Right ventricle myocardium superior (tissue), 1 donor: Measurements from ENCODE around the gene C14orf93. TPM values are rescaled to one million over a fixed set of nuclear protein-coding genes. Genes with fewer than 3 reads are reported as not detected.

Source experiments
- ATAC-seq: fragments of 200-7000 bp; cut with Tn5 transposase; one replicate; pipeline ENCODE4 v1.9.1; 2020; ENCODE audit warnings: mild to moderate bottlenecking; ENCODE audit not compliant: poor library complexity
- DNase-seq: peaks from one replicate; pipeline ENCODE4 v3.0.0-alpha.2; 2020
- intact Hi-C: fragments of 100-400 bp; cut with DNase I; formaldehyde crosslinking; loops from one replicate; pipeline ENCODE4 v1.11.2; 2022
- long read RNA-seq: library from polyadenylated mRNA; unstranded; transcript quantifications from one replicate; pipeline ENCODE4 v2.0.0, GENCODE V29; 2021
- total RNA-seq: library from RNA; stranded (reverse); fragmentation: NEBNext Ultra II Directional; extraction: Animal tissue kit (Norgen Biotek cat#: 25700); gene quantifications from one replicate; pipeline ENCODE4 v1.2.1, GENCODE V29; 2021
- donor health status: DM: no; HTN: yes; CAD: no; lungs with severe emphysema.

The C14orf93 gene, protein sequence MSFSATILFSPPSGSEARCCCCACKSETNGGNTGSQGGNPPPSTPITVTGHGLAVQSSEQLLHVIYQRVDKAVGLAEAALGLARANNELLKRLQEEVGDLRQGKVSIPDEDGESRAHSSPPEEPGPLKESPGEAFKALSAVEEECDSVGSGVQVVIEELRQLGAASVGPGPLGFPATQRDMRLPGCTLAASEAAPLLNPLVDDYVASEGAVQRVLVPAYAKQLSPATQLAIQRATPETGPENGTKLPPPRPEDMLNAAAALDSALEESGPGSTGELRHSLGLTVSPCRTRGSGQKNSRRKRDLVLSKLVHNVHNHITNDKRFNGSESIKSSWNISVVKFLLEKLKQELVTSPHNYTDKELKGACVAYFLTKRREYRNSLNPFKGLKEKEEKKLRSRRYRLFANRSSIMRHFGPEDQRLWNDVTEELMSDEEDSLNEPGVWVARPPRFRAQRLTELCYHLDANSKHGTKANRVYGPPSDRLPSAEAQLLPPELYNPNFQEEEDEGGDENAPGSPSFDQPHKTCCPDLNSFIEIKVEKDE
- 5.5 TPM for total RNA-seq
- long read RNA-seq, partial matches to known transcripts = 1 of 10 reads
- long read RNA-seq, other reads (novel, unspliced or antisense) = 5 of 10 reads

DNA sequence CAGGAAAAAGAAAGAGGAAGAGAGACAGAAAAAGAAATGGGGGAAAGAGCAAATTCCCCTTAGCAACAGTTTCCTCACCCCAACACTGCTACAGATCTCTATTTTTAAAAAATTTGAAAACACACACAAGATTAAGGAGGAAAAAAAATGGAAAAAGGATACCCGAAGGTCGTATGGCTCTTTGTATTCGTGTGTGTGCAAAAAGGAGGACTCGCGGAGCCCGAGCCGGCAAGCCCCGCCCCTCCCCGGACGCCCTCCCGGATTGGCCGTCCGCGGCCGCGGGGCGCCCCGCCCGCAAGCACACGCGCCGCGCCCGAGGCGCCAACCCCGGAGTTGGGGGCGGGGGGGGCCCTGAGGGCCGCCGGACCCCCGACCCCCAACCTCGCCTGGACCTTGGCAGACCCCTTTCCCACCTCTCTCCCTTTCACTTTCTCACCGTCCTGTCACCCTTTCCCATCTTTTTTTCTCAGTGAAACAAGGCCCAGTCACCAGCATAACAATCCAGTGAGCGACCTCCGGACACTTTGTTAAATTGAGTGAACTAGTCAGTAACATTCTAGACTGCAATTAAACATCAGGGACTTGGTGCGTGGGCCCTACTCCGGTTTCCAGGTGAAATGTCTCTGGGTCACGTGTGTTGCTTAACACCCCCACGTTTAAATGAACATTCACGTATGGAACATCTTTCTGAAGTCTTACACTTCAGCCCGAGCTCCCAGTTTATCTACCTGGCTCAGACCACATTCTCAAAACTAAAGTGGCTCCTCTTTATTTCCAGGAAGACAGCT is at the start of gene C14orf93:
C14orf93 (minus strand) TSS at position 205 of the 788 bp plus-strand sequence. CDS start 11,120 bp downstream, outside the sequence.
- DNase-seq (peak; percentile 91), ATAC-seq (peak; percentile 67)
- intact Hi-C loops = no loop called here

DNA sequence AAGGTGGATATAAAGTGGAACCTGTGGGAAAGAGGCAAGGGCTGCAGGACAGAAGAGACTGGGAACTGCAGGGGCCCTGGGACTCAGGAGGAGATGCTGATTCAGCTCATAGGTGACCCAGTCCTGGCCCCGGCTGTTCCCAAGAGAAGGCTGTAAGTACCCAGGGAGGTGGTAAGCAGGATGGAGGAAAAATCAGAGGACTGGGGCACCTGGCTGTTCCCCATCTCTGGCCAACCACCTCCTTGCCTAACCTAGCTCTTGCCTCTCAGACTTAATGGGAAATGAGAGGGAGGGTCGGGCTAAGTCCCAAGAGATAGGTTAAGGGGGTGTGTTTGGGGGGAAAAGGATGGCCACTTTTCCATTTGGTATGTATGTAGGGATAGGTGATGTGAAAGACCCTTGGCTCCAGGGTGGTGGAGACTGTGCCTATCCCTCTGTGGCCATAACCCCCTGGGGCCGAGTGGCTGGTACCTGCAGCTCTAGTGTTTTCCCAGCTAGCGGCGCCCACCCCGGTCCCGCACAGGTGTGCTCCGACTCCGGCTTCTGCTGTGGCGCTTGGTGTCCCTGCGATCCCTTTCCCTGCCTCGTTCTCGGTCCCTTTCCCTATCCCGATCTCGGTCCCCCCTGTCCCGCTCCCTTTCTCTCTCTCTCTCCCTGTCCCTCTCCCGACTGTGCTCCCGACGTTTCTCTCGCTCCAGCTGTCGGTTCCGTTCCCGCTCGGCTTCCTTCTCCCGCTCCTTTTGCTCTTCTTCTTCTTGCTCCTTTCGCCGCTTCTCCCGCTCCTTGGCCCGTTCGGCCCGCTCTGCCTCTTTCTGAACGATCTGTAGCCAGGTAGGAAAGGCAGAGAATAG is 48.9 kb upstream of the C14orf93 start:
- no peak for DNase-seq
- ATAC-seq = no peak
- intact Hi-C loops = loop anchor here (2.0 kb wide), 1 partner anchor 72 kb away; no protein-coding TSS in a partner anchor

DNA sequence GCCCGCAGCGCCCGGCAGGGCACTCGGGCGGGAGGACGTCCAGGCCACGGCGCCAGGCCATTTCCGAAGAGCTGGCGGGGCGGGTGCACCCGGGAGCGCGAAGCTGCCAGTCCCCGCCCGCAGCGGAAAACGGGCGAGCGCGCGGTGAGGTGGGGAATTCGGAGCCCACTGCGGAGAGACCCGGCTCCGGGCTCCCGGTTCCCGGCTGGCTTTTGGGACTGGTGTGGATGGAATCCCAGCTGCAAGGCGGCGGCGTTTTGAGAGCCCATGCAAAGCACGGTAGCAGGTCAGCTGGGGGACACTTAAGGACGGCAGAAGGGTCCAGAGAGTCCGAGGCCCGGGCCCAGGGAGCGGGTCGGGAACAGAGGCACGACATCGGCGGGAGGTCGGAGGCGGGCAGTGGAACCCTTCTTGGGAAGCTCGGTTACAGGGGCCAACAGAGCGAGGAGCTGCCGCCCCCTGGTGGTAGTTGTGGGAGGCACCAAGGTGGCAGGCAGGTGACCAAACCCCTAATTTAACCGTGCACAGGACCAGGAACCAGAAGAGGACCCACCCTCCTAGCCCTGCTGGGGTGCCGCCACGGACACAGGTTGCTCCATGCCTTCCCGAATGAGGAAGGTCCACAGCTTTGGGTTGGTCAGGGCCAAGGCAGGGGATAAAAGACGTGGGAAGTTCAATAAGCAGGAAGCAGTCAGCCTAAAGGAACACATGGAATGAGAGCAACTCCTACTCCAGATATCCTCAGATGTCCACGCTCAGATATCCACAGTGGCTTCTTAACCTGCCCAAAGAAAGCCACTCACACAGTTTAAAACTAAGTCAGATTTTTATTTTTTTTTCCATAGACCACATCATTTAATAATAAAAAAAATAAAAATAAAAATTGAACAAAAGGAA is 48.1 kb upstream of the C14orf93 start:
- intact Hi-C loops = loop anchor here (2.0 kb wide), 1 partner anchor 71 kb away; no protein-coding TSS in a partner anchor
- peak; percentile 86 for ATAC-seq
- peak; percentile 90 for DNase-seq

DNA sequence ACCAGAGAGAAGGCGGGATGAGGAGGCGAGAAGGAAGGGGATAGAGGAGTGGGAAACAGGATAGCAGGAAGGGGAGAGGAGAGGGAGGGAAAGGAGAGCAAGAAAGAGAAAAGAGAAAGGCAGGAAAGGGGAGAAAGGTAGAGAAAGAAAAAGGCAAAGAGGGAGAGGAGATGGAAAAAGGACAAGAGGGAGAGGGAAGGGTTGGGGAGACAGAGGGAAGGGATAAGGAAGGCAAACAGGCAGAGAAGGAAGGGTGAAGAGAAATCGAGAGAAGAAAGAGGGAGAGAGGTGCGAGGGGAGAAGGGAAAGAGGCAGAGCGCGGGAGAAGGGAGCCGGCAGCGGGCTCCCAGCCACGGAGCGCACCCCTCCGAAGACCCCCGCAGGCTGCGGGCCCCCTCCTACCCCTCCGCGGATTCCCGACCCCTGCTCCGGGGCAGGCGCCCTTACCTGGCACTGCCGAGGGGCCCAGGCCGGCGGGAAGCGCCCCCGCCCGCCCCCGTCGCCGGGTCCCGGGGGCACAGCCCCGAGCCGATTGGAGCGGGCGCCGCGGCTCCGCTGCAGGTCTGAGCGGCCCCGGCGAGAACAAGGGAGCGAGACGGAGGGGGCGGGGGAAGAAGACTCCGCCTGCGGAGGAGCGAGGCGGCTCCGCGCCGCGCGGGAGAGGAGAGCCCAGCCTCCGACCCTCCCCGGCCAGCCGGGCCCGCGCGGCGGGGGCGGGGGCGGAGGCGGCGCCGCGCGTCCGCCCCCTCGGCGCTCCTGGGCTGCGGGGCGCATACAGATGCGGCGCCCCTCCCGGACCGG is 47.2 kb upstream of the C14orf93 start, which contains the start of gene CDH24:
CDH24 (minus strand) TSS at position 565 of the 801 bp plus-strand sequence. CDS start 1,787 bp downstream, outside the sequence.
- intact Hi-C loops = no loop called here
- ATAC-seq (peak; percentile 63), DNase-seq (peak; percentile 77)

DNA sequence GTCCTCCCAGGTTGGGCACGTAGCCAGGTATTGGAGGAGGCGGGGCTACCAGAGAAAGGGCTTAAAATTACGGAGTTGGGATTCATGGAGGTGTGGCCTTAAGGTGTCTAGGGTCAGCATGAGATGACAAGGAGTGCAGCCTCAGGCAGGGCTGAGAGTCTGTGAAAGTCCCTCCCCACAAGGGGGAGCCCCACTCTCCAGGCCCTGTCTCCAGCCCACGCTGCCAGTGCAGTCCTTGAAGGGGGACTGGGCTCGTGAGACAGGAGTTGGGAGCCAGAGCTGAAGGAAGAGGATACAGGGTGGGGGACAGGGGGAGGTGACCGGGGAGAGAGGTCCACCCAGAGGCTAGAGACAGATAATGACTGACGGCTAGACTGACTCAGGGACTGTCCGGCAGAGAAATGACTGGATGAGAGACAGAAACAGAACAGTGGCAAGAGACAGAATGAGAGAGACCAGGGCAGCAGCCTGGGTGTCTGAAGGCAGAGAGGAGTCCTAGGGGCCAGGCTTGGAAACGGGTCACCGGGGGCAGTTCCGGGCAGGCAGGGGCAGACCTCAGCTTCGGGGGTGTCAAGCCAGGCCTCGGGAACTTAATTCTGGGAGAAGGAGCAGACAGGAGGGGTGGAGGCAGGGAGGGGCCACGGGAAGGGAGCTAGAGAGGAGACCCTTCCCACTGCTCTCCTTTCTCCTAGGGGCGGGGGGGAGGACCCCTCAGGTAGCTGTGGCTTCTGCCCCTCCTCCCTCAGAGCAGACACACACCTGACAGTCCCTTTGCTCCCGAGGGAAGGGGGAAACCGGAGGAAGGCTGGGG is 46.4 kb upstream of the C14orf93 start:
- DNase-seq = peak; percentile 72
- intact Hi-C loops = no loop called here
- peak; percentile 56 for ATAC-seq

DNA sequence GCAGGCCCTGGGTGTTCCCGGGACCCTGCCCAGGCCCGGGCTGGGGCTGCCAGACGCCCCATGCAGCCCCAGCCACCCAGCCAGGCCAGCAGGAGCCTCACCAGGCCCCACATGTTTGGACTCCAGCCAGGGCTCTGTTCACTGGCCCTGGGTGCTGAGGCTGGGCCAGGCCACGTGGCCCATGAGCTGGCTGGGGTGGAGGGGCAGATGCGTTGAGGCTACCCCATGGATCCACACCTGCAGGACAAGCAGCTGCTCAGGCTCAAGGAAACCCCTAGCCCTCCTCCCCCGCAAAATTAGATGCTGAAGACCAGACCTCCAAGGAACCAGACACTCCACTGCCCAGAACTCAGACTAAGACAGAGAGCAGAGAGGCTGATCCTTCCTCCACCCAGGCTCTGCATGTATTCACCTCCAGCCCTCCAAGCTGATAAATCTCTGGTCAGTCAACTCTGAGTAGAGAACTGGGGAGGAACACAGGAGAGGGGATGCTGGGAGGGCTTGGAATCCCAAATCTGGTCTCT is 45.7 kb upstream of the C14orf93 start:
- ATAC-seq (no peak), DNase-seq (peak; percentile 58)
- intact Hi-C loops = no loop called here

DNA sequence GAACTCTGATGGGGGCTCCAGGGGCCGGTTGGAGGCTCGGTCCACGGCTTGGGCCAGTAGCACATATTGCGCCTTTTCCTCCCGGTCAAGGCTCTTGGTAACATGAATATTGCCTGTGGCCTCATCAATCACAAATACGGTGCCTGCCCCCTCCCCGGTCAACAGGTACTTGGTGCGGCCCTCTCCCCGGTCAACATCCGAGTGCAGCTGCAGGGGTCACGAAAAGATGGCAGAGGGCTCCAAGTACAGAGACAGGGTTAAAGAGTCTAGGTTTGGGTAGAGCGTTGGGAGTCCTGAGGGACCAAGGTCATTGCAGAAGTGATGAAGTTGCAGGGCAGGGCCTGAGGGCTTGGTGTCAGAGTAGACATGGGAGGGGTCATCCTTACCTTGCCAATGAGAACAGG is 45.2 kb upstream of the C14orf93 start:
- intact Hi-C loops = no loop called here
- no peak for DNase-seq
- no peak for ATAC-seq

DNA sequence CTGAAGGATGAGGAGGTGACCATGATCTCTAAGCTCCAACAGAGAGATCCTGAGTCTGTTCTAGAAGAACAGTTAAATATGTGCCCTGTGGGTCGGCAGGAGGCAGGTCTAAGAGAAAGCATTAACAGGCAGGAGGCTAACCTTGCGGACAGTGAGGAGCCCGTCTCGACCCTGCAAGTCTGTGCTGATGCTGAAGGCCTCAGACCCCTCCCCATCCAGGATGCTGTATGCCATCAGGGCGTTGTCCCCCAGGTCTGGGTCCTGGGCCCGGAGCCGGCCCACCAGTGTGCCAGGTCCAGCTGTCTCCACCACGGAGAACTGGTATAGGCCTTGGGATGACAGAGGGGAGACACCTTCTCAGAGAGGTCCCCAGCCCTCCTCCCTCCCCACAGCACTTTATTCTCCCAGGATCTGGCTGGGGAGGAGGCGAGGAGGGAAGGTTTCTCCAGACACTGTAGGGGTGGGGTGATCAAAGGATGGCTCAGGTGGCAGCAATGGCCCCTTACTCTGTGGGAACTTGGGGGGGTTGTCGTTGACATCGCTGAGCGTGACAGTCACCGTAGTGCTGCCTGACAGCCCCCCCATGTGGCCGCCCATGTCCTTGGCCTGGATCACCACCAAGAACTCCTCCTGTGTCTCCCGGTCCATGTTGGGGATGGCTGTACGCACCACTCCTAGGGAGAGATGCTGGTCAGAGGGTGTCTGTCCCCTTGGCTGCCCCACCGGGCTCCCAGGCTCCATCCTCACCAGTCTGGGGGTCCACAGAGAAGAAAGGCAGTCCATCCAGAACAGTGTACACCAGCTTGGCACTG is 44.3 kb upstream of the C14orf93 start:
- DNase-seq (no peak), ATAC-seq (no peak)
- intact Hi-C loops = no loop called here

DNA sequence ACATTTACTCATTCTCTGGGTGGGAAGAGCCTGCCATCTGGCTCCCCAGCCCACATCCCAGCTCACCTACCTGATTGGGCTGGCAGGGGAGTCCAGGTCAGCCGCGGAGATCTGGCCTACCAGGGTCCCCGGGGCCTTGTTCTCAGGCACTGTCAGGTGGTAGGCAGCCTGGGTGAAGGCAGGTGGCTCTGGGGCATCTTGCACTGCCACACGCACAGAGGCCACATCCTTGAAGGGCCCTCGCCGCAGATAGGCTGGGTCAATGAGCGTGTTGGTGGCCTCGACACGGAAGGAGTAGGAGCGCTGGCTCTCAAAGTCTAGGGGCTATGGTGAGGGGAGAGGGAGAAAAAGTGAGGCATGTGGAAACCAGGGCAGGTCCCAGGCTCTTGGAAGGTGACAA is 43.5 kb upstream of the C14orf93 start:
- intact Hi-C loops = no loop called here
- ATAC-seq (no peak), DNase-seq (no peak)

DNA sequence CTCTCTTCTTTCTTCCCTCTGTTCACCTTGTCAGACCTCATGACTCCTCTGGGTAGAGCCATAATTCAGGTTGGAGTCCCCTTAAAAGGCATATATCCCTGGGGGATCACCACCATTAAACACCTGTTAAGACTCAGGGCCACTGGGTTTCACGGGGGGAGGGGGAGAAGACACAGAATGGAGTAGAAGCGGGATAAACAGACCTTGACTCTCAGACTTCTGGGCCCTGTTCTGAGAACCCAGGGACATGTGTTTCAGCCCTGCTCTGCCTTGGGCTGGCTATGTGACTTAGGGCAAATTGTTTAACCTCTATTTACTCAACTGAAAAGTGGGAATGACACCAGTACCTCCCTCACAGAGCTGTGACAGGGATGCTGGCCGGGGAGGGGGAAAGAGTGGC is 42.7 kb upstream of the C14orf93 start:
- ATAC-seq (no peak), DNase-seq (no peak)
- intact Hi-C loops = no loop called here

DNA sequence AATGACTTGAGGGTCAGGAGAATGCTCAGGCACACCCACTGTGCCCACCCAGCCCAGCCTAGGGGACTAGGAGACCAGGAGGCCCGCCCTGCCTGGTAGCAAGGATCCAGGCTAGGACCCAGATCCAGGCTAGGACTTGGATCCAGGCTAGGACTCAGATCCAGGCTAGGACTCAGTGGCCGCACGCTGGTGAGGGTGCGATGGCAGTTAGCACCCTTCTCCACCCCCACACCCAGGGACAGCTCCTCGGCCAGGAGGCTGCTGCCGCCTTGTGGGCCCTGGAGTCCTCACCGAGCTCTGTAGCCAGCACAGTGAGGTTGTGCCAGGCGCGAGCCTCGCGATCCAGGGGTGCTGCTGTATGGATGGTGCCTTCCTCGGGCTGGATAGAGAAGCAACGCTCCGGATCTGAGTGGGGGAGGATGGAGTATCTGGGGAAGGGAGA is 42.3 kb upstream of the C14orf93 start:
- intact Hi-C loops = no loop called here
- ATAC-seq (peak; percentile 37), DNase-seq (no peak)

DNA sequence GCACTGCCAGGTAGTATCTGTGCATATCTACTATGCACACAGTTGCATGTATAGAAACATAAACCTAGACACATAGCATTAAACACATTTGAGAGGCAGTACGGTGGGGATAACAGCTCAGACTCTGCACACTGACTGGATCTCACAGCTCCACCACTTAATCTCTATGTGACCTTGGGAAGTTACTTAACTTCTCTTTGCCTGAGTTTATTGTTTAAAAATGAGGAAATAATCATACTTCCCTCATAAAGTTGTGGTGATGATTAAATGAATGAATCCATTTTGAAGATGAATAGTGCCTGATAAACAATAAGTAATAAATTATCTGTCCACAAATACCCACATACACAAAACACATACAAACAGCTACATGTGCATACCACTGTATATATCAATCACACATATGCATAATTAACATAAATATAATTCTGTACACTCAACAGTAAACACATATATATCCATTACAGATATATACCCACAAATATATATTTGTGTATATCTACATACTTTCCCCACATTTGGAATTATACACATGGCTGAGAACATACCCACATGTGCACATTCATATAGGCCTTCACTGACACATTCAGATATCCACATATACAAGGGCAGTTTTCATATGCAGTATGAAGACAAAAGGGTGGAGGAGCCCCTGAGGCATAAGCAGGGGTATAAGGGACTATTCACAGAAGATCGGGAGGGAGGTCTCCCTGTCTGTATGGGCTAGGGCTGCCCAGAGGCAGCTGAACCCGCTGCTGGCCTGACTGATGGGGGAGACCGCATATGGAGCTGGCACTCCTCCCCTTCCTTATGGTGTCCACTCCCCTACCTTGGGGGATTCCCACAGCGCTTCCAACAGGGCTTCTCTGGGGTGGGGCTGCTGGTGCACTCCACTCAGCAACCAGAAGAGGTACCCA is 41.5 kb upstream of the C14orf93 start:
- intact Hi-C loops = no loop called here
- ATAC-seq = no peak
- DNase-seq = no peak

DNA sequence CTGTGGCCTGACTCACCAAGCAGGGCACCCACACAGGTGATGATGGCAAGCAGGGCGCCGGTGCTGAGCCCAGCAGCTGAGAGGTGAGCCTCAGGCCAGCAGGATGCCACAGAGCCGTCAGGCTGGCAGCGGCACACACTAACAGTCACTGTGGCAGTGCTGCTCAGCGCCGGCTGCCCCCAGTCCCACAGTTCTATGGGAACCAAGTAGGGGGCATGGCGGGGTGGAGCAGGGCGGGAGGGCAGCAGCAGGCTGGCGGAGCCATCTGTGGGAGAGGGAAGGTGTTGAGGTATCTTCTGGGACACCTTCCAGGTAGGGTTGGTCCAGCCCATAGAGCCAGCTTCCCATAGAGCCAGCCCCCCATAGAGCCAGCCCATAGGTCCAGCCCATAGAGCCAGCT is 39.1 kb upstream of the C14orf93 start:
- ATAC-seq (no peak), DNase-seq (no peak)
- intact Hi-C loops = no loop called here
